ENCODE data around the gene LCN10.

LCN10 gene

DNA sequence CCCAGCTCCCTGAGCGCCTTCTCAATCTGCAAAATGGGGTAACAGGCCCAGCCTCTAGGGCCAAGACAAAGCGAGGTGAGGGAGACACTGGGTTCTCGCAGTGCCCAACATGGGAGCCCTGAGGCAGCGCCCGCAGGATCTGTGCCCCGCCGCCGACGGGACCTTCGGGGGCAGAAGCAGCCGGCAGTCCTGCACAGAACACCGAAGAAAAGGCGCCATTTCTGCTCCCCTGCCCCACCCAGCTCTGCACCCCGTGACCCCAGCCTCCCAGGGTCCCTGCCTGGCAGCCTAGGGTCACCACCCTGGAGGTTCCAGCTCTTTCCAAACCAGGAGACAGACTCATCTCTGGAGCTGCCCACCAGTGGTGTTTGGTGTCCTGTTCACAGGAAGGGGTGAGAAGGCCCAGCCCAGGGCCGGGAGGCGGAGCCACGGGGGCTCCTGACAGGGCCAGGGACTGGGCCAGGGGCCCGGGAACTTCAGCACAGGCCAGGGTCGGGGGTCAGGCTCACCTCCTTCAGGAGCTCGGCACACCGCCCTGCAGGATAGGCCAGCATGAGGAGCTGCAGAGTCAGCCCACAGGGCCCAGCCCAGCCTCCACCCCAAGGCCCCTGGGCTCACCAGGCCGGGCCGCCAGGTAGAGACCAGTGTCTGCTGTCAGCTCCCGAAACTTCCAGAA is 12.0 kb upstream of the LCN10 start:
- TF ChIP-seq TCF4 (CRISPR knock-in tag; IDR thresholded peaks at IDR 0.05; ENCODE audit: borderline replicate concordance) (no peak), RARB (CRISPR knock-in tag; IDR thresholded peaks at IDR 0.05) (no peak), ESRRG (CRISPR knock-in tag; IDR thresholded peaks at IDR 0.05) (no peak), TOX (CRISPR knock-in tag; IDR thresholded peaks at IDR 0.05; ENCODE audit: borderline replicate concordance) (no peak), SNAI2 (CRISPR knock-in tag; IDR thresholded peaks at IDR 0.05) (no peak), ZFP3 (CRISPR knock-in tag; IDR thresholded peaks at IDR 0.05) (no peak), ISL1 (CRISPR knock-in tag; IDR thresholded peaks at IDR 0.05) (no peak), BACH2 (CRISPR knock-in tag; IDR thresholded peaks at IDR 0.05; ENCODE audit: borderline replicate concordance) (no peak), ZNF8 (CRISPR knock-in tag; IDR thresholded peaks at IDR 0.05) (no peak), OSR1 (CRISPR knock-in tag; IDR thresholded peaks at IDR 0.05) (no peak), ZNF565 (CRISPR knock-in tag; conservative IDR thresholded peaks at IDR 0.05; ENCODE audit: low read depth) (no peak), GLIS3 (CRISPR knock-in tag; IDR thresholded peaks at IDR 0.05) (no peak), ARNTL (CRISPR knock-in tag; IDR thresholded peaks at IDR 0.05; ENCODE audit: borderline replicate concordance, low read depth) (no peak), ZC3H10 (CRISPR knock-in tag; IDR thresholded peaks at IDR 0.05) (no peak)
- TF ChIP-seq, protein P1, sequence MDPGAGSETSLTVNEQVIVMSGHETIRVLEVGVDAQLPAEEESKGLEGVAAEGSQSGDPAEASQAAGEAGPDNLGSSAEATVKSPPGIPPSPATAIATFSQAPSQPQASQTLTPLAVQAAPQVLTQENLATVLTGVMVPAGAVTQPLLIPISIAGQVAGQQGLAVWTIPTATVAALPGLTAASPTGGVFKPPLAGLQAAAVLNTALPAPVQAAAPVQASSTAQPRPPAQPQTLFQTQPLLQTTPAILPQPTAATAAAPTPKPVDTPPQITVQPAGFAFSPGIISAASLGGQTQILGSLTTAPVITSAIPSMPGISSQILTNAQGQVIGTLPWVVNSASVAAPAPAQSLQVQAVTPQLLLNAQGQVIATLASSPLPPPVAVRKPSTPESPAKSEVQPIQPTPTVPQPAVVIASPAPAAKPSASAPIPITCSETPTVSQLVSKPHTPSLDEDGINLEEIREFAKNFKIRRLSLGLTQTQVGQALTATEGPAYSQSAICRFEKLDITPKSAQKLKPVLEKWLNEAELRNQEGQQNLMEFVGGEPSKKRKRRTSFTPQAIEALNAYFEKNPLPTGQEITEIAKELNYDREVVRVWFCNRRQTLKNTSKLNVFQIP (CRISPR knock-in tag; IDR thresholded peaks at IDR 0.05; ENCODE audit: borderline replicate concordance, low read depth), result no peak
- TF ChIP-seq, protein P2, sequence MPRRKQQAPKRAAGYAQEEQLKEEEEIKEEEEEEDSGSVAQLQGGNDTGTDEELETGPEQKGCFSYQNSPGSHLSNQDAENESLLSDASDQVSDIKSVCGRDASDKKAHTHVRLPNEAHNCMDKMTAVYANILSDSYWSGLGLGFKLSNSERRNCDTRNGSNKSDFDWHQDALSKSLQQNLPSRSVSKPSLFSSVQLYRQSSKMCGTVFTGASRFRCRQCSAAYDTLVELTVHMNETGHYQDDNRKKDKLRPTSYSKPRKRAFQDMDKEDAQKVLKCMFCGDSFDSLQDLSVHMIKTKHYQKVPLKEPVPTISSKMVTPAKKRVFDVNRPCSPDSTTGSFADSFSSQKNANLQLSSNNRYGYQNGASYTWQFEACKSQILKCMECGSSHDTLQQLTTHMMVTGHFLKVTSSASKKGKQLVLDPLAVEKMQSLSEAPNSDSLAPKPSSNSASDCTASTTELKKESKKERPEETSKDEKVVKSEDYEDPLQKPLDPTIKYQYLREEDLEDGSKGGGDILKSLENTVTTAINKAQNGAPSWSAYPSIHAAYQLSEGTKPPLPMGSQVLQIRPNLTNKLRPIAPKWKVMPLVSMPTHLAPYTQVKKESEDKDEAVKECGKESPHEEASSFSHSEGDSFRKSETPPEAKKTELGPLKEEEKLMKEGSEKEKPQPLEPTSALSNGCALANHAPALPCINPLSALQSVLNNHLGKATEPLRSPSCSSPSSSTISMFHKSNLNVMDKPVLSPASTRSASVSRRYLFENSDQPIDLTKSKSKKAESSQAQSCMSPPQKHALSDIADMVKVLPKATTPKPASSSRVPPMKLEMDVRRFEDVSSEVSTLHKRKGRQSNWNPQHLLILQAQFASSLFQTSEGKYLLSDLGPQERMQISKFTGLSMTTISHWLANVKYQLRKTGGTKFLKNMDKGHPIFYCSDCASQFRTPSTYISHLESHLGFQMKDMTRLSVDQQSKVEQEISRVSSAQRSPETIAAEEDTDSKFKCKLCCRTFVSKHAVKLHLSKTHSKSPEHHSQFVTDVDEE (CRISPR knock-in tag; IDR thresholded peaks at IDR 0.05), result no peak
- no peak for ATAC-seq

DNA sequence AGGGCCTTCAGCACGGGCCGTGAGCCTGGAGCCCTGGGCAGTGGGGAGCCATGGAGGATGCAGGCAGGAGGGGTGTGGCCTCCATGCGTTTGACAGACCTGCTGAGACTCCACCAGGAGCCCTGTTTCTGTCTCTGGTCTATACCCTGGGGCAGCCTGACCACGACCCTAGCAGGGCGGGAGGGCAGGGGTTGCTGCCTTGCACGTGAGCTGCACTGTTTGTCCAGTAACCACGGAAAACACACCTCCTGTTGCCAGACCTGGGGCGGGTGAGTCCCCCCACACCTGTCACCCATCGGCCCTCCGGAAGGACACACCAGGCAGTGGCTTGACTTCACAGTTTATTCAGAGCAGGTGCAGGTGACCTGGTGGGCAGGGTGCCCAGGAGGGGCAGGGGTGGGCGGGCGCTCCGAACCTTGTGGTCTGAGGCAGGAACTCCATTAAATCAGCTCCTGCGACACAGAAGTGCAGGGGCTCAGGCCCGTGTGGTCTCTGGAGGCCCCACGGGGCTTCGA is 11.4 kb upstream of the LCN10 start:
- no peak for ATAC-seq
- no peak for TF ChIP-seq ZC3H10 (CRISPR knock-in tag; IDR thresholded peaks at IDR 0.05)
- TF ChIP-seq ARNTL (CRISPR knock-in tag; IDR thresholded peaks at IDR 0.05; ENCODE audit: borderline replicate concordance, low read depth), result no peak
- TF ChIP-seq, protein P1 (CRISPR knock-in tag; IDR thresholded peaks at IDR 0.05; ENCODE audit: borderline replicate concordance, low read depth), result no peak
- TF ChIP-seq ZNF70 (CRISPR knock-in tag; IDR thresholded peaks at IDR 0.05), result no peak
- TF ChIP-seq, protein P2 (CRISPR knock-in tag; IDR thresholded peaks at IDR 0.05), result no peak
- no peak for TF ChIP-seq ZFP3 (CRISPR knock-in tag; IDR thresholded peaks at IDR 0.05)
- no peak for TF ChIP-seq ZNF565 (CRISPR knock-in tag; conservative IDR thresholded peaks at IDR 0.05; ENCODE audit: low read depth)
- TF ChIP-seq, protein P3, sequence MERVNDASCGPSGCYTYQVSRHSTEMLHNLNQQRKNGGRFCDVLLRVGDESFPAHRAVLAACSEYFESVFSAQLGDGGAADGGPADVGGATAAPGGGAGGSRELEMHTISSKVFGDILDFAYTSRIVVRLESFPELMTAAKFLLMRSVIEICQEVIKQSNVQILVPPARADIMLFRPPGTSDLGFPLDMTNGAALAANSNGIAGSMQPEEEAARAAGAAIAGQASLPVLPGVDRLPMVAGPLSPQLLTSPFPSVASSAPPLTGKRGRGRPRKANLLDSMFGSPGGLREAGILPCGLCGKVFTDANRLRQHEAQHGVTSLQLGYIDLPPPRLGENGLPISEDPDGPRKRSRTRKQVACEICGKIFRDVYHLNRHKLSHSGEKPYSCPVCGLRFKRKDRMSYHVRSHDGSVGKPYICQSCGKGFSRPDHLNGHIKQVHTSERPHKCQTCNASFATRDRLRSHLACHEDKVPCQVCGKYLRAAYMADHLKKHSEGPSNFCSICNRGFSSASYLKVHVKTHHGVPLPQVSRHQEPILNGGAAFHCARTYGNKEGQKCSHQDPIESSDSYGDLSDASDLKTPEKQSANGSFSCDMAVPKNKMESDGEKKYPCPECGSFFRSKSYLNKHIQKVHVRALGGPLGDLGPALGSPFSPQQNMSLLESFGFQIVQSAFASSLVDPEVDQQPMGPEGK (CRISPR knock-in tag; IDR thresholded peaks at IDR 0.05; ENCODE audit: borderline replicate concordance), result no peak
- no peak for TF ChIP-seq SNAI2 (CRISPR knock-in tag; IDR thresholded peaks at IDR 0.05)
- no peak for TF ChIP-seq TOX (CRISPR knock-in tag; IDR thresholded peaks at IDR 0.05; ENCODE audit: borderline replicate concordance)
- no peak for TF ChIP-seq BACH2 (CRISPR knock-in tag; IDR thresholded peaks at IDR 0.05; ENCODE audit: borderline replicate concordance)
- no peak for TF ChIP-seq GLIS3 (CRISPR knock-in tag; IDR thresholded peaks at IDR 0.05)
- TF ChIP-seq, protein P4, sequence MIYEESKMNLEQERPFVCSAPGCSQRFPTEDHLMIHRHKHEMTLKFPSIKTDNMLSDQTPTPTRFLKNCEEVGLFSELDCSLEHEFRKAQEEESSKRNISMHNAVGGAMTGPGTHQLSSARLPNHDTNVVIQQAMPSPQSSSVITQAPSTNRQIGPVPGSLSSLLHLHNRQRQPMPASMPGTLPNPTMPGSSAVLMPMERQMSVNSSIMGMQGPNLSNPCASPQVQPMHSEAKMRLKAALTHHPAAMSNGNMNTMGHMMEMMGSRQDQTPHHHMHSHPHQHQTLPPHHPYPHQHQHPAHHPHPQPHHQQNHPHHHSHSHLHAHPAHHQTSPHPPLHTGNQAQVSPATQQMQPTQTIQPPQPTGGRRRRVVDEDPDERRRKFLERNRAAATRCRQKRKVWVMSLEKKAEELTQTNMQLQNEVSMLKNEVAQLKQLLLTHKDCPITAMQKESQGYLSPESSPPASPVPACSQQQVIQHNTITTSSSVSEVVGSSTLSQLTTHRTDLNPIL (CRISPR knock-in tag; IDR thresholded peaks at IDR 0.05; ENCODE audit: low read depth), result no peak
- TF ChIP-seq CSDC2 (CRISPR knock-in tag; IDR thresholded peaks at IDR 0.05), result no peak
- TF ChIP-seq RARB (CRISPR knock-in tag; IDR thresholded peaks at IDR 0.05), result no peak
- no peak for TF ChIP-seq ZFP30 (CRISPR knock-in tag; IDR thresholded peaks at IDR 0.05)
- TF ChIP-seq ZNF8 (CRISPR knock-in tag; IDR thresholded peaks at IDR 0.05), result no peak
- no peak for TF ChIP-seq TCF4 (CRISPR knock-in tag; IDR thresholded peaks at IDR 0.05; ENCODE audit: borderline replicate concordance)
- TF ChIP-seq PPARA (CRISPR knock-in tag; IDR thresholded peaks at IDR 0.05; ENCODE audit: borderline replicate concordance), result no peak
